ENCODE data around the gene GNAT2.
"Not testable (repeated sequence)": the region's sequence is repeated elsewhere in the genome, so short reads cannot be mapped to it uniquely, and the experiment has no call there.

Gene GNAT2

GRCh38 chr1:109619576-109620400 lies at the start of gene GNAT2, which contains the start of gene AMPD2:
TSS of gene GNAT2 (minus strand) at chr1:109619616. CDS start at chr1:109612870, 6,746 bp downstream.
TSS of gene AMPD2 (plus strand) at chr1:109619837. CDS start at chr1:109621176, 1,339 bp downstream.
- Histone ChIP-seq H3K27me3 (no peaks in the 10 kb centered on the region), H3K27ac (peak within 1 kb of the TSS; percentile 97), H3K4me1 (ENCODE audit: control insufficient read depth in 1 of 2, insufficient read depth in 1 of 2, low read depth in 1 of 2, low read length in 1 of 2) (peaks cover 82 to 88% of the 10 kb centered on the region in 2 experiments), H3K9me3 (no peaks in the 10 kb centered on the region), H3K36me3 (peaks cover 2% of the 10 kb centered on the region), H3K4me3 (ENCODE audit: low read depth in 1 of 2, low read length in 1 of 2) (peak within 1 kb of the TSS; percentile 92 to 98)
- peak; percentile 31 for TF ChIP-seq CTCF (IDR thresholded peaks at IDR 0.05)

- Histone ChIP-seq H3K36me3 (no peaks in the 10 kb centered on the region), H3K27me3 (peaks cover 15% of the 10 kb centered on the region), H3K27ac (no peak overlapping the region), H3K9me3 (no peaks in the 10 kb centered on the region), H3K4me1 (ENCODE audit: control insufficient read depth in 1 of 2, insufficient read depth in 1 of 2, low read depth in 1 of 2, low read length in 1 of 2) (peaks cover 0 to 13% of the 10 kb centered on the region in 2 experiments), H3K4me3 (ENCODE audit: low read depth in 1 of 2, low read length in 1 of 2) (peak overlapping the region; percentile 20 to 57)
- TF ChIP-seq CTCF (IDR thresholded peaks at IDR 0.05), result no peak
Observed at GRCh38 chr1:109668123-109668775, 48.8 kb upstream of the GNAT2 start.

- Histone ChIP-seq H3K4me3 (ENCODE audit: low read depth in 1 of 2, low read length in 1 of 2) (peak within 1 kb of the TSS; percentile 20 to 57), H3K4me1 (ENCODE audit: control insufficient read depth in 1 of 2, insufficient read depth in 1 of 2, low read depth in 1 of 2, low read length in 1 of 2) (peaks cover 0 to 13% of the 10 kb centered on the region in 2 experiments), H3K36me3 (no peaks in the 10 kb centered on the region), H3K27ac (no peak within 1 kb of the TSS), H3K27me3 (peaks cover 15% of the 10 kb centered on the region), H3K9me3 (no peaks in the 10 kb centered on the region)
- TF ChIP-seq CTCF (IDR thresholded peaks at IDR 0.05), result no peak
Observed at GRCh38 chr1:109667452-109668122, 48.2 kb upstream of the GNAT2 start, which contains the start of gene GSTM2. TSS of gene GSTM2 (plus strand) at chr1:109668057. CDS start at chr1:109668116, 59 bp downstream.

- peaks cover 15% of the 10 kb centered on the region for H3K27me3 ChIP-seq
- H3K4me3 ChIP-seq (ENCODE audit: low read depth in 1 of 2, low read length in 1 of 2), result no peak overlapping the region
- H3K36me3 ChIP-seq, result no peaks in the 10 kb centered on the region
- H3K27ac ChIP-seq, result no peak overlapping the region
- no peaks in the 10 kb centered on the region for H3K9me3 ChIP-seq
- no peak for TF ChIP-seq CTCF (IDR thresholded peaks at IDR 0.05)
- H3K4me1 ChIP-seq (ENCODE audit: control insufficient read depth in 1 of 2, insufficient read depth in 1 of 2, low read depth in 1 of 2, low read length in 1 of 2), result peaks cover 0 to 13% of the 10 kb centered on the region in 2 experiments
Observed at GRCh38 chr1:109664671-109665070, 45.3 kb upstream of the GNAT2 start.

- TF ChIP-seq CTCF (IDR thresholded peaks at IDR 0.05), result no peak
- Histone ChIP-seq H3K36me3 (no peaks in the 10 kb centered on the region), H3K4me1 (ENCODE audit: control insufficient read depth in 1 of 2, insufficient read depth in 1 of 2, low read depth in 1 of 2, low read length in 1 of 2) (peaks cover 3 to 4% of the 10 kb centered on the region in 2 experiments), H3K27me3 (no peaks in the 10 kb centered on the region), H3K27ac (no peak overlapping the region), H3K9me3 (no peaks in the 10 kb centered on the region), H3K4me3 (ENCODE audit: low read depth in 1 of 2, low read length in 1 of 2) (no peak overlapping the region)
Observed at GRCh38 chr1:109661391-109661790, 42.0 kb upstream of the GNAT2 start.

- H3K27me3 ChIP-seq; H3K36me3 ChIP-seq; H3K4me3 ChIP-seq (ENCODE audit: low read depth in 1 of 2, low read length in 1 of 2); H3K9me3 ChIP-seq; H3K4me1 ChIP-seq (ENCODE audit: control insufficient read depth in 1 of 2, insufficient read depth in 1 of 2, low read depth in 1 of 2, low read length in 1 of 2); H3K27ac ChIP-seq: not testable (repeated sequence)
Observed at GRCh38 chr1:109660691-109661026, 41.2 kb upstream of the GNAT2 start.
